Liver (tissue), 9 donors: ENCODE results near the gene MYL7. TPM values are rescaled to one million over a fixed set of nuclear protein-coding genes. Genes with fewer than 3 reads are reported as not detected.

Experiments
- DNase-seq: peaks from one replicate; pipeline ENCODE4 v3.0.0-alpha.2; 2017; ENCODE audit warnings: low spot score
- H3K27ac ChIP-seq, 2 donors: one replicate each; pipeline ENCODE4 v1.7.0; 2013; ENCODE audit warnings: inconsistent platforms in 2 of 2, low read length in 2 of 2, control low read depth in 1 of 2, low read depth in 1 of 2, mild to moderate bottlenecking in 1 of 2
- H3K27me3 ChIP-seq, 4 donors: one replicate each; pipeline versions ENCODE4 v1.6.1 to v1.7.0; 2013; ENCODE audit warnings: low read length in 3 of 4, inconsistent platforms in 1 of 4, mild to moderate bottlenecking in 1 of 4, moderate library complexity in 1 of 4; ENCODE audit not compliant: control insufficient read depth in 4 of 4, insufficient read depth in 4 of 4
- H3K36me3 ChIP-seq, 4 donors: one replicate each; pipeline versions ENCODE4 v1.6.1 to v1.7.0; 2013; ENCODE audit warnings: low read length in 3 of 4, mild to moderate bottlenecking in 3 of 4, low read depth in 1 of 4, moderate library complexity in 1 of 4; ENCODE audit not compliant: control insufficient read depth in 4 of 4, insufficient read depth in 3 of 4
- H3K4me1 ChIP-seq, 4 donors: one replicate each; pipeline versions ENCODE4 v1.6.1 to v1.7.0; 2013; ENCODE audit warnings: low read length in 3 of 4, mild to moderate bottlenecking in 3 of 4, moderate library complexity in 1 of 4; ENCODE audit not compliant: control insufficient read depth in 4 of 4, insufficient read depth in 4 of 4
- H3K4me3 ChIP-seq, 3 donors: one replicate each; pipeline versions ENCODE4 v1.6.1 to v1.7.0; 2013; ENCODE audit warnings: low read length in 3 of 3, control low read depth in 1 of 3, low read depth in 1 of 3, mild to moderate bottlenecking in 1 of 3
- H3K9ac ChIP-seq, 2 donors: one replicate each; pipeline ENCODE4 v1.7.0; 2013; ENCODE audit warnings: low read length in 2 of 2, mild to moderate bottlenecking in 2 of 2, moderate library complexity in 2 of 2, control low read depth in 1 of 2, low read depth in 1 of 2
- H3K9me3 ChIP-seq, 4 donors: one replicate each; pipeline versions ENCODE4 v1.6.1 to v1.7.0; 2013; ENCODE audit warnings: low read length in 3 of 4; ENCODE audit not compliant: control insufficient read depth in 4 of 4
- EGR1 ChIP-seq, 2 donors: IDR thresholded peaks; 2 replicates each; pipeline ENCODE4 v1.6.1; 2016 to 2018; ENCODE audit warnings: antibody characterized with exemption in 2 of 2, low read depth in 2 of 2
- FOXA1 ChIP-seq: IDR thresholded peaks from 2 replicates; pipeline ENCODE4 v1.6.1; 2016; ENCODE audit warnings: antibody characterized with exemption
- FOXA2 ChIP-seq: IDR thresholded peaks from 2 replicates; pipeline ENCODE4 v1.6.1; 2016; ENCODE audit warnings: antibody characterized with exemption
- GABPA ChIP-seq, 2 donors: IDR thresholded peaks in 1 of 2; conservative IDR thresholded peaks in 1 of 2; 2 replicates each; pipeline ENCODE4 v1.6.1; 2016; ENCODE audit warnings: antibody characterized with exemption in 2 of 2, mild to moderate bottlenecking in 1 of 2, moderate library complexity in 1 of 2
- HNF4A ChIP-seq, 2 donors: conservative IDR thresholded peaks; 2 replicates each; pipeline ENCODE4 v1.6.1; 2016; ENCODE audit warnings: antibody characterized with exemption in 2 of 2, mild to moderate bottlenecking in 2 of 2
- HNF4G ChIP-seq: IDR thresholded peaks from 2 replicates; pipeline ENCODE4 v1.6.1; 2016; ENCODE audit warnings: antibody characterized with exemption
- JUND ChIP-seq, 2 donors: IDR thresholded peaks; 2 replicates each; pipeline ENCODE4 v1.6.1; 2016; ENCODE audit warnings: antibody characterized with exemption in 2 of 2
- NR2F2 ChIP-seq: IDR thresholded peaks from 2 replicates; pipeline ENCODE4 v1.6.1; 2016; ENCODE audit warnings: antibody characterized with exemption
- RAD21 ChIP-seq, 2 donors: IDR thresholded peaks; 2 replicates each; pipeline ENCODE4 v1.6.1; 2016; ENCODE audit warnings: antibody characterized with exemption in 2 of 2, mild to moderate bottlenecking in 2 of 2
- RXRA ChIP-seq, 2 donors: IDR thresholded peaks; 2 replicates each; pipeline ENCODE4 v1.6.1; 2017 to 2018; ENCODE audit warnings: antibody characterized with exemption in 2 of 2, mild to moderate bottlenecking in 1 of 2
- SP1 ChIP-seq: IDR thresholded peaks from 2 replicates; pipeline ENCODE4 v1.6.1; 2018; ENCODE audit warnings: antibody characterized with exemption, mild to moderate bottlenecking
- TAF1 ChIP-seq: conservative IDR thresholded peaks from 2 replicates; pipeline ENCODE4 v1.6.1; 2016; ENCODE audit warnings: antibody characterized with exemption, mild to moderate bottlenecking
- YY1 ChIP-seq: IDR thresholded peaks from 2 replicates; pipeline ENCODE4 v1.6.1; 2016; ENCODE audit warnings: antibody characterized with exemption, mild to moderate bottlenecking
- WGBS: extraction: QIAGEN DNeasy Blood & Tissue Kit; methylation state at CpG from one replicate; pipeline ENCODE4 v1.1.7; 2013; 5-methylcytosine and 5-hydroxymethylcytosine counted together
- polyA plus RNA-seq, 2 donors: library from polyadenylated mRNA; stranded (reverse) in 1 of 2; unstranded in 1 of 2; fragments of 200-250 nt in 1 of 2; fragments of >200 nt in 1 of 2; fragmentation: Nextera tagmentation in 1 of 2; extraction: Ambion mirVana in 1 of 2; gene quantifications; one replicate each; pipeline versions ENCODE4 v1.2.1 to v1.2.3, GENCODE V29; 2013 to 2015
- total RNA-seq, 2 donors: library from RNA; depleted of rRNA; stranded (reverse); fragments of >200 nt; gene quantifications; one replicate each; pipeline ENCODE4 v1.2.3, GENCODE V29; 2014
- TF ChIP-seq, protein P1 (sequence below): fragments of 150-350 bp; IDR thresholded peaks from 2 replicates; pipeline ENCODE4 v1.5.1; 2017; ENCODE audit warnings: improper control_type of control experiment, low read depth, low read length; ENCODE audit not compliant: missing input control
- TF ChIP-seq, protein P2 (sequence below): IDR thresholded peaks from 2 replicates; pipeline ENCODE4 v1.6.1; 2016; ENCODE audit warnings: antibody characterized with exemption
- TF ChIP-seq, protein P3 (sequence below): IDR thresholded peaks from 2 replicates; pipeline ENCODE4 v1.6.1; 2016; ENCODE audit warnings: antibody characterized with exemption
- TF ChIP-seq, protein P4 (sequence below): IDR thresholded peaks from 2 replicates; pipeline ENCODE4 v1.6.1; 2016; ENCODE audit warnings: antibody characterized with exemption, mild to moderate bottlenecking
- TF ChIP-seq, protein P5 (sequence below): IDR thresholded peaks from 2 replicates; pipeline ENCODE4 v1.6.1; 2016; ENCODE audit warnings: antibody characterized with exemption
- donor health status: healthy.
- donor health status: healthy.
- donor health status: healthy.
- donor health status: healthy.
- donor health status: healthy.

MYL7 gene
- total and polyA plus RNA-seq, 4 donors: not detected

DNA sequence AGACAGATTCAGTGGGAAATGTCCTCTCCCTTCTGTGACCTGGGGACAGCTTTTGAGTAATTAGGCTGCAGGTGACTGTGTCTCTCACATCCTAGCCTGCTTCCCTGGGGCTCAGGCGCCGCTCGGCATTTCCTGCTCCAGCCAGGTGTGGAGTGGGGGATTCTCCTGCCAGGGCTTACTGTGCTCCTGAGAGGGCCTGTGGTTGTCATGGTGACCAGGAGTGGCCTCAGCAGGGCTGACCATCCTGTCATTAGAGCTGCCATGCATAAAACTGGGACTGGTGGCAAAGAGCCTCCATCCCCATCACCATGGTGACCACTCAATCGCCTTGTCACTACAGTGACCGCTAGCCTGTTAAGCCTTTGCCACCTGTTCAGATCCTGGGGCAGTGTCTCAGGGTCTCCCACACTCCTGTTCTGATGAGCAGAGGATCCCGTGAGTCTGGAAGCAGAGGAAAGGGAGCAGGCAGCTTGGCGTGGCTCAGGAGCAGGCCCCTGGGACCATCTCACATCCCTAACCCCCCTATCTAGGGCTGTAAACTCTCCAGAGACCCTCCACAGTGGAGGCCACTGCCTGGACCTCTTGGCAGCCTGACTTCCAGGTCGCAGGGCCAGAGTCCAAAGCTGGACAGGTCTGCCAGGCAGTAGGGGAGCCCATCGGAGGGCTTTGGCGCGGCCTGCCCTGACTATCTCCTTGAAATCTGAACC lies 48.3 kb upstream of the MYL7 start, which contains the start of gene GCK (continued):
- TF ChIP-seq, protein P1, sequence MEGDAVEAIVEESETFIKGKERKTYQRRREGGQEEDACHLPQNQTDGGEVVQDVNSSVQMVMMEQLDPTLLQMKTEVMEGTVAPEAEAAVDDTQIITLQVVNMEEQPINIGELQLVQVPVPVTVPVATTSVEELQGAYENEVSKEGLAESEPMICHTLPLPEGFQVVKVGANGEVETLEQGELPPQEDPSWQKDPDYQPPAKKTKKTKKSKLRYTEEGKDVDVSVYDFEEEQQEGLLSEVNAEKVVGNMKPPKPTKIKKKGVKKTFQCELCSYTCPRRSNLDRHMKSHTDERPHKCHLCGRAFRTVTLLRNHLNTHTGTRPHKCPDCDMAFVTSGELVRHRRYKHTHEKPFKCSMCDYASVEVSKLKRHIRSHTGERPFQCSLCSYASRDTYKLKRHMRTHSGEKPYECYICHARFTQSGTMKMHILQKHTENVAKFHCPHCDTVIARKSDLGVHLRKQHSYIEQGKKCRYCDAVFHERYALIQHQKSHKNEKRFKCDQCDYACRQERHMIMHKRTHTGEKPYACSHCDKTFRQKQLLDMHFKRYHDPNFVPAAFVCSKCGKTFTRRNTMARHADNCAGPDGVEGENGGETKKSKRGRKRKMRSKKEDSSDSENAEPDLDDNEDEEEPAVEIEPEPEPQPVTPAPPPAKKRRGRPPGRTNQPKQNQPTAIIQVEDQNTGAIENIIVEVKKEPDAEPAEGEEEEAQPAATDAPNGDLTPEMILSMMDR: no peak

DNA sequence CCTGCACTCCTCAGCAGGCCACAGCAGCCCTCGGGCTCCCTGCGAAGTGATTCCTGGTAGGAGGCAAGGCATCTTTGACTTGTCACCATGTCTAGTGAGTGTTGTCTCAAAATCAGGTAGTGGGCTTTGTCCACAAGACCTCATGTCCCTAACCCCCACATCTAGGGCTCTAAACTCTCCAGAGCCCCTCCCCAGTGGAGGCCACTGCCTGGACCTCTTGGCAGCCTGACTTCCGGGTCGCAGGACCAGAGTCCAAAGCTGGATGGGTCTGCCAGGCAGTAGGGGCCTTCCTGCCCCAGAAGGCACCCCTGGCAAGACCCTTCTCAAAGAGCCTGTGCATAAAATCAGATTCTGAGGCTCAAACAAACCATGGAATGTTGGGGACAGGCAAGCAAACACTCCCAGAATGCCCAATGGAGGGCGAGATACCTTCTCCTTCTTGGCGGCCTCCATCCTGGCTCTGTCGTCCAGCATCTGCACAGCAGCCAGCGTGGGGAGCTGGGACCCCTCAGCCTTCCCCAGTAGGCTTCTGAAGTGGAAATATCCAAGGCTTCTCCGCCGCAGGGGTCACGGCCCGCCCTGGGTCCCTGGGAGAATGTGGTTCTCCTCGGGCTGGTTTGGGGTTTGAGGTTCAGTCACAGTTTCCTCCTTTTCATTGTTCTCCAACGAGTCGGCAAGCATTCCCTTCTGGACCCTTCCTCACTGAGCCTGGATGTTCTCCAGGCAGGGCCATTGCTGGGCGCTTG lies 47.5 kb upstream of the MYL7 start:
- no peak for TF ChIP-seq NR2F2
- TF ChIP-seq SP1: no peak
- TF ChIP-seq RXRA (IDR thresholded peaks at IDR 0.05): no peak
- TF ChIP-seq GABPA (IDR thresholded peaks at IDR 0.05 in 1 of 2, conservative IDR thresholded peaks at IDR 0.05 in 1 of 2): no peak
- TF ChIP-seq, protein P2, sequence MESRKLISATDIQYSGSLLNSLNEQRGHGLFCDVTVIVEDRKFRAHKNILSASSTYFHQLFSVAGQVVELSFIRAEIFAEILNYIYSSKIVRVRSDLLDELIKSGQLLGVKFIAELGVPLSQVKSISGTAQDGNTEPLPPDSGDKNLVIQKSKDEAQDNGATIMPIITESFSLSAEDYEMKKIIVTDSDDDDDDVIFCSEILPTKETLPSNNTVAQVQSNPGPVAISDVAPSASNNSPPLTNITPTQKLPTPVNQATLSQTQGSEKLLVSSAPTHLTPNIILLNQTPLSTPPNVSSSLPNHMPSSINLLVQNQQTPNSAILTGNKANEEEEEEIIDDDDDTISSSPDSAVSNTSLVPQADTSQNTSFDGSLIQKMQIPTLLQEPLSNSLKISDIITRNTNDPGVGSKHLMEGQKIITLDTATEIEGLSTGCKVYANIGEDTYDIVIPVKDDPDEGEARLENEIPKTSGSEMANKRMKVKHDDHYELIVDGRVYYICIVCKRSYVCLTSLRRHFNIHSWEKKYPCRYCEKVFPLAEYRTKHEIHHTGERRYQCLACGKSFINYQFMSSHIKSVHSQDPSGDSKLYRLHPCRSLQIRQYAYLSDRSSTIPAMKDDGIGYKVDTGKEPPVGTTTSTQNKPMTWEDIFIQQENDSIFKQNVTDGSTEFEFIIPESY: no peak
- no peak for TF ChIP-seq TAF1
- TF ChIP-seq, protein P1: no peak
- TF ChIP-seq, protein P3, sequence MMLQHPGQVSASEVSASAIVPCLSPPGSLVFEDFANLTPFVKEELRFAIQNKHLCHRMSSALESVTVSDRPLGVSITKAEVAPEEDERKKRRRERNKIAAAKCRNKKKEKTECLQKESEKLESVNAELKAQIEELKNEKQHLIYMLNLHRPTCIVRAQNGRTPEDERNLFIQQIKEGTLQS: no peak
- TF ChIP-seq HNF4A (conservative IDR thresholded peaks at IDR 0.05): no peak
- TF ChIP-seq FOXA1: no peak
- no peak for TF ChIP-seq HNF4G
- TF ChIP-seq RAD21 (IDR thresholded peaks at IDR 0.05): no peak
- no peak for TF ChIP-seq EGR1 (IDR thresholded peaks at IDR 0.05; ENCODE audit: low read depth in 2 of 2)
- TF ChIP-seq, protein P4, sequence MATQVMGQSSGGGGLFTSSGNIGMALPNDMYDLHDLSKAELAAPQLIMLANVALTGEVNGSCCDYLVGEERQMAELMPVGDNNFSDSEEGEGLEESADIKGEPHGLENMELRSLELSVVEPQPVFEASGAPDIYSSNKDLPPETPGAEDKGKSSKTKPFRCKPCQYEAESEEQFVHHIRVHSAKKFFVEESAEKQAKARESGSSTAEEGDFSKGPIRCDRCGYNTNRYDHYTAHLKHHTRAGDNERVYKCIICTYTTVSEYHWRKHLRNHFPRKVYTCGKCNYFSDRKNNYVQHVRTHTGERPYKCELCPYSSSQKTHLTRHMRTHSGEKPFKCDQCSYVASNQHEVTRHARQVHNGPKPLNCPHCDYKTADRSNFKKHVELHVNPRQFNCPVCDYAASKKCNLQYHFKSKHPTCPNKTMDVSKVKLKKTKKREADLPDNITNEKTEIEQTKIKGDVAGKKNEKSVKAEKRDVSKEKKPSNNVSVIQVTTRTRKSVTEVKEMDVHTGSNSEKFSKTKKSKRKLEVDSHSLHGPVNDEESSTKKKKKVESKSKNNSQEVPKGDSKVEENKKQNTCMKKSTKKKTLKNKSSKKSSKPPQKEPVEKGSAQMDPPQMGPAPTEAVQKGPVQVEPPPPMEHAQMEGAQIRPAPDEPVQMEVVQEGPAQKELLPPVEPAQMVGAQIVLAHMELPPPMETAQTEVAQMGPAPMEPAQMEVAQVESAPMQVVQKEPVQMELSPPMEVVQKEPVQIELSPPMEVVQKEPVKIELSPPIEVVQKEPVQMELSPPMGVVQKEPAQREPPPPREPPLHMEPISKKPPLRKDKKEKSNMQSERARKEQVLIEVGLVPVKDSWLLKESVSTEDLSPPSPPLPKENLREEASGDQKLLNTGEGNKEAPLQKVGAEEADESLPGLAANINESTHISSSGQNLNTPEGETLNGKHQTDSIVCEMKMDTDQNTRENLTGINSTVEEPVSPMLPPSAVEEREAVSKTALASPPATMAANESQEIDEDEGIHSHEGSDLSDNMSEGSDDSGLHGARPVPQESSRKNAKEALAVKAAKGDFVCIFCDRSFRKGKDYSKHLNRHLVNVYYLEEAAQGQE: no peak
- no peak for TF ChIP-seq JUND (IDR thresholded peaks at IDR 0.05)
- TF ChIP-seq YY1: no peak
- TF ChIP-seq, protein P5, sequence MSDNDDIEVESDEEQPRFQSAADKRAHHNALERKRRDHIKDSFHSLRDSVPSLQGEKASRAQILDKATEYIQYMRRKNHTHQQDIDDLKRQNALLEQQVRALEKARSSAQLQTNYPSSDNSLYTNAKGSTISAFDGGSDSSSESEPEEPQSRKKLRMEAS: no peak
- no peak for TF ChIP-seq FOXA2
- H3K27me3 ChIP-seq: no peaks in the 10 kb centered on the region
- H3K27ac ChIP-seq: no peak overlapping the region
- H3K9ac ChIP-seq: no peak overlapping the region
- H3K4me3 ChIP-seq: no peak overlapping the region
- H3K4me1 ChIP-seq: peaks cover 0 to 10% (median 4%) of the 10 kb centered on the region in 4 donors
- DNase-seq: no peak
- H3K36me3 ChIP-seq: no peaks in the 10 kb centered on the region
- no peaks in the 10 kb centered on the region for H3K9me3 ChIP-seq
- WGBS: 86% methylated on average over 16 of the region's 16 CpGs
